GM19438 (cell line): ENCODE results near the gene CYRIA.
A peak's percentile ranks its signal among the peaks of the same experiment; 100 is the strongest.

Experiments used
- ATAC-seq: cut with Tn5 transposase; IDR thresholded peaks from one replicate; pipeline ENCODE4 v1.9.1; 2021; ENCODE audit warnings: low read depth; ENCODE audit not compliant: unreplicated experiment

The CYRIA gene

DNA sequence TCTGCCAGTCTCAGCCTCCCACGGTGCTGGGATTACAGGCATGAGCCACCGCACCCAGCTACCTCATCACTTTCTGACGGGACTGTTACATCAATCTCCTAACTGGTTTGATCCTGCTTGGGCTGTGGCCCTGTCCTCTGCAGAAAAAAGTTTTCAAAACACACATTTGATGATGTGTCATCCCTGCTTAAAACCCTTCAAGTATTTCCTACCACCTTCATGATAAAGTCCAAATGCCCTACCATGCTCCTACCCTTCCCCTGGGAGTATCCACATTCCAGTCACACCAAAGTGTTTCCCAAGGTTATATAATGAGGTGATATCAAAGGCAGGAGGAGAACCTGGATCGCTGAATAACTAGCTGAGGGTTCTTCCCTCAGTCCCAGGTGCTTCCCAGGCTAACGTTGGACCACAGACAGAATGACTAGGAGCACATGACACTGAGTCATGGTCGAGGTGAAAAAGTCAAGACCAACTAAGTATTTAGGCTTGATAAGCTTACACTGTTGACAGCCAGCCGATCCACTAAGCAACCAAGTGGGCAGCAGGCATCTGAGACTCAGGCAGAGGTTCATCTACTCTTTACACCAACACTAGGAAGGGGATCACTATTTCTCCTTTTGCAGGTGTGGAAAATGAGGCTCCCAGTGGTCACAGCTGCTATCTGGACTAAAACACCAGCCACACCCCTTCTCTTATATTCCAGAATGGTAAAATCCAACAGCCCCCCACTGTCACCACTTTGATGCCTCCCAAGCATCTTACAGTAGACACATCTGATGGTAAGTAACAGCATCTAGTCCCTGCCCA is 31.8 kb downstream of the CYRIA start:
- no peak for ATAC-seq

DNA sequence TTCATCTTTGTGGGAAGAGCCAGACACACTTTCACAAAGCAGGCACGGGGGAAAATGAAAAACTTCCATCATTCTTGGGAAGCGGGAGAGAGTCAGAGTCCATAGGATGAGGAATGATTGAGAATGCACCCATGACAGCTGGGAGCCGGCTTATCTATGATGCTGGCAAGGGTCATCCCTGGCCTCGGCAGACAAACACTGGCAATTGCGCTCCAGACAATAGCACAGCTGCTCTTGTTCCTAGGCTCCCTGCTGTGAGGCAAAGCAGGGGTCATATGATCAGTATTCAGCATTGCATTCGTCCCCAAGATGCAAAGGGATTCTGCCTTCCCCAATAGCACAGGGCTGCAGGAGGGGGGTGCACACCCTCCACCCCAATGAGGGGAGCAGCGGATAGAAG is 33.0 kb downstream of the CYRIA start:
- ATAC-seq = no peak

DNA sequence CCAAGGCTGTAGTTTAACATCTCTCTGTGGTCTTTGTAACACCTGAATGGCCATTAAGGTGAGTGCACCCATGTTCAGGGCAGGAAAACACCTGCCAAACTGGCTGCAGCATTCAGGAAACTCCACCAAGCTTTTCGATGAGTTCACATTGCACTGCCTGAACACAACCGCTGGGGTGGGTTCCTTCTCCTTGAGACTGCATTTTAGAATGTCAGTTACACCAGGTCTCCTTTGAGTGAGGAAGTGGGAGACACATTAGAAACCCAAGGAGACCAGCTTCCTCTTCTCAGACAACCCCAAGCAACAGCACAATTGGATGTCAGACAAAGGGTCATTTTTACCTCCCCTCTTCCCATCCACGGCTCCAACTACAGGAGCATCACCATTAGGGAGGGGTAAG is 35.2 kb downstream of the CYRIA start:
- ATAC-seq = peak; percentile 42

- ATAC-seq = no peak
These were observed 35.9 kb downstream of the CYRIA start for GRCh38 chr2:16629770-16630169.

GRCh38 chr2:16629044-16629443 is 36.6 kb downstream of the CYRIA start:
- no peak for ATAC-seq

- ATAC-seq = no peak
These were observed 37.3 kb downstream of the CYRIA start for GRCh38 chr2:16628314-16628713.

DNA sequence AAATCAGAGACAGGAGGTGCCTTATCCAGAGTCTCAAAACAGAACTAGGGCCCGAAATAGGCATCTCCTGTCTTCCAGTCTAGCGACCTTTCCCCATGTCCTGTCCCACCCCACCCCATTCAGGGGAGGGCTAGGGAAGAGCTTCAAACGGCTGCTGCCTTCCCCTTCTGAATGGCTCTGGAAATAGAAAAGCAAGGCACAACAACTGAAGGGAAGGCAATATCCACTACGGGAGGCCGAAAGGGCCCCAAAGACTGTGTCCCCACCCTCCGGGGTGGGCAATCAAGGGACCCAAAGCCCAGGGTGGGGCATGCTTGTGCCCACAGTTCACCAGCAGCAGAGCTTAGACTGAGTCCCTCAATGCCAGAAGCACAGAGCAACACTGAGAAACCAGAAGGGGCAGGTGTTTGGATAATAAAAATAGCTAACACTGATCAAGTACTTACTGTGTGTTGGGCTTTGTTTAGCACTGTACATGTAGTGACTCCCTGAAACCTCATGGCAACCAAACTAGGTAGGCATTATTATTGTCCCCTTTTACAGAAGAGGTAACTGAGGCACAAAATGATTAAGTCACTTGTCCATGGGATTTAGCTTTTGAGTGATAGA is 38.5 kb downstream of the CYRIA start:
- ATAC-seq = no peak

- no peak for ATAC-seq
These were observed 39.1 kb downstream of the CYRIA start for GRCh38 chr2:16626497-16626896.

- ATAC-seq = peak; percentile 85
These were observed 39.9 kb downstream of the CYRIA start for GRCh38 chr2:16625759-16626158.

- ATAC-seq = peak; percentile 8
These were observed 40.4 kb downstream of the CYRIA start for GRCh38 chr2:16625201-16625729.

DNA sequence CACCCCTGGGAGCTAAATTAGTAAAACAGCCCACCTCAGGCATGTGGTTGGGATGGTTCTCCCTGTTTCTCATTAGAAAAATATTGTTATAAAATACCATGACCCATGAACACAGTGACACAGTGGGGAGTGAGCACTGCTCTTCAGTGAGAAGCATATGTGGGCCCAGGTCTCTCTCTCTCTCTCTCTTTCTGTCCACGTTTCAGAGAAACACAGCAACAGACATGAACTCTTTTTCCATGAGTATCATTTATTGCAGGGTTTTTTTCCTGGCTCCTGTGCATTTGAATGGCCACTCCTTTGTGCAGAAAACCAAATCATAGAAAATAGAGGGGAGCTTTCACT is 41.2 kb downstream of the CYRIA start:
- no peak for ATAC-seq

GRCh38 chr2:16623564-16624435 is 41.8 kb downstream of the CYRIA start:
- no peak for ATAC-seq

DNA sequence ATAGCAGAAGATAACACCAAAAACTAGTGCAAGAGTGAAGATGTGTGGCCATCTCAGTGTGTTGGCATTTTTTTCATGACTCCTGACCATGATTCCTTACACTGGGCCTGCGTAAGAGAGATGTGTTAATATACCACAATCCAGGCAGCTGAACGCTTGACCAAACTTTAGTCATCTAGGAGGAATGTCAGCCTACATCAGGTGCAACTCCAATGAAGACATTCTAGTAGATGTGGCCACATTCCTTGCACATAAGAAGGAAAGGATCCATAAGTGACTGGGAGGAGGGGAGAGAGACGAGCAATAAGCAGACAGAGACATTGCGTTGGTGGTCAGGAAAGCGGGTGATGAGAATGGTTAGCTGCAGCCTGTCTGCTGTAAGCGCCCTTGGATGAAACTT is 42.6 kb downstream of the CYRIA start:
- no peak for ATAC-seq

GRCh38 chr2:16622399-16622968 is 43.1 kb downstream of the CYRIA start:
- no peak for ATAC-seq

DNA sequence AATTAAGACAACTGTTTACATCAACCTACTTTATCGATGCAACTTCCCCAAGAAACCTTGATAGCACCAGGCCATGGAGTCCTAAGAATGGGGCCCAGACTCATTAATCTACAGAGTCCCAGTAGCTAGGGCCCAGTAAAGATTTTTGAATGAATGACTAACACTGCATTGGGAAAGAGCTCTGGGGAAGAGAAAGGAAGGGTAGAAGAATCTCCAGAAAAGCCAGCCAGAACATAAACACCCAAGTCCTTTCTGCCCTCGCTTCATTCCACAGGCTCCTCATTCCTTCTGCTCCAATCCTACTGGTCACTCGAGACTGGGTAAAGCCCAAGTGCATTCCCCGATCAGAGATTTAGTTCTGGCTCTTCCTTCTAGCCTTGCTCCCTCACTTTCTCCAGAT is 44.3 kb downstream of the CYRIA start:
- ATAC-seq = no peak

- ATAC-seq = no peak
These were observed 45.0 kb downstream of the CYRIA start for GRCh38 chr2:16620590-16620989.

DNA sequence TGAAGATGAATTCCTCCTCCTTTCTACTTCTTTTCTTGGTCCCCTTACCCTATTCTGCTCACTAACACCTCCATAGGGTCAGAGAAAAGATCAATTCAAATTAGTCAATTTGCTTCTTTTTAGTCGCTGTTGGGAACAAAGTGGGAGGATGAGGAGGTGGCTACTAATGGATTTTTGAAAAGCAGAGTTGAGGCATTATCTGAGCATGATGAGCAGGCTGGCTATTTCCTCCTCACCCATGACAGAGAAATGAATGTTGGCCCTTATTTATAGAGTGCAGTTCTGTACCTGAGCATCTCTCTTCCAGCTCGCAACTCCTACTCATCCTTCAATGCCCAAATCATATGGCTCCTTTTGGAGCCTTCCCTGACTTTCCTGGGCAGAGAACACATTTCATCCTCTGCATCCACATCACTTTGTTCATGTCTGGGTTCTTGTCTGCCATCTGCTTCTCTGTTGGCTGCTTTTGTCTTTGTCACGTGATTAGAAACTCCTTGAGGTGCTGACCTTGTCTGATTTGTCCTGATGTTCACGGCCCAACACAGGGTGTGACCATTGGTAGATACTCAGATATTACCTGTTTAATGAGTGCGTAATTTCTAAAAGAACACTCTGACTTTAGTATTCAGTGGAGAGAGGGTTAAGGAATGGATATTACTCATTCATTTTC is 45.9 kb downstream of the CYRIA start:
- ATAC-seq = no peak

DNA sequence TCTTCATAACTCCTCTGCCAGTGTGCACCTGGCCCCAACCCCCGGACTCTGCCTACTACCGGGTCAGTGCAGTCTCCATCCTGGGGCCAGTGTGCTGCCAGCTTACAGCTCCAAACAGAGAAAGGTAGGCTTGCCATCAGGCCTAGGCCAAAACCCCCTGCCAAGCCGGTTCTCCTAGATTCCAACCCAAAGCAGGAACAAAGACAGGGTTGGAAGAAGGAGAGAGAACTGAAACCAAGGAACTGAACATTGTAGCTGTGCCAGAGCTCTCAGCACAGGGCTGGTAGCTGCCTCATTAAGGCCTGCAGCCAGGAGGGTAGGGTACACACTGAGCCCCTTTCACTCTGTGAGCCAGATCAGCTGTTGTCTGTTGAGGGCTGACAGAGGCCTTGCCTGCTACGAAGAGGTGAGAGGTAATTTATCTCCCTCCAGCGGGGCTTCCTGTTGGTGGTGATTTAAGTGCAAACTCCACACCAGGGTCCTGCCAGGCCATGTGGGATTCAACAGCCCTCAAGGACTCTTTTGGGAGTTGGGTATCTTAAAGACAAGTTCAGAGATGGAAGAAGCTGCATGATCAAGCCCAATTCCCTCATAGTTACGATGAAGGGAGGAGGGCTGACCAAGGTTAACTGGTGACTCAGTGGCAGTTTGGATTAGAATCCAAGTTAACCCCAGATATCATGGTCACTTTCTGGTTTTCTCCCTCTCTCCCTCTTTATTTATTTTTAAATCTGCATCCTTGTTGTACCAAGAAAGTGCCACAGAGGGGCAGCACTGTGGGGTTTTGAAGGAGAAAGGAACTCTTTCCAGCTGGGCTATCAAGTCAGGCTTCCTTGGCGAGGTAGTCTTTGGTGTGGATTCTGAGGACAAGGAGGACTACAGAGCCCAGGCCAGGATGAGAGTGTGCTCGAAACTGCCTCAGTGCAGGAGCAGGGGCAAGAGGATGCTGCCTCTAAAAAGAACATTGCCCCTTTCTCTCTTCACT is 48.1 kb downstream of the CYRIA start:
- no peak for ATAC-seq
